HG03135 (cell line): ENCODE measurements around the gene CD1B.
"Not testable (repeated sequence)": the region's sequence is repeated elsewhere in the genome, so short reads cannot be mapped to it uniquely, and the experiment has no call there.

ENCODE experiments used
- ATAC-seq: cut with Tn5 transposase; IDR thresholded peaks from one replicate; pipeline ENCODE4 v1.9.1; 2021; ENCODE audit warnings: mild to moderate bottlenecking, moderate library complexity; ENCODE audit not compliant: unreplicated experiment

Gene CD1B

GRCh38 chr1:158329300-158329699, 2.0 kb downstream of the CD1B start:
- ATAC-seq, result no peak

GRCh38 chr1:158328426-158328825, 2.9 kb downstream of the CD1B start:
- no peak for ATAC-seq

GRCh38 chr1:158327481-158327880, 3.9 kb downstream of the CD1B start:
- no peak for ATAC-seq

- no peak for ATAC-seq
These were observed 6.9 kb downstream of the CD1B start for GRCh38 chr1:158324395-158324794.

GRCh38 chr1:158323866-158324265, 7.5 kb downstream of the CD1B start:
- no peak for ATAC-seq

- ATAC-seq, result no peak
These were observed 20.3 kb downstream of the CD1B start for GRCh38 chr1:158311066-158311465.

GRCh38 chr1:158310623-158311022, 20.7 kb downstream of the CD1B start:
- no peak for ATAC-seq

- no peak for ATAC-seq
These were observed 35.5 kb downstream of the CD1B start for GRCh38 chr1:158295791-158296190.

- ATAC-seq, result no peak
These were observed 40.9 kb downstream of the CD1B start for GRCh38 chr1:158290321-158290844.

GRCh38 chr1:158289811-158290210, 41.5 kb downstream of the CD1B start, which contains the start of gene CD1C:
TSS of gene CD1C (plus strand) at chr1:158289923. CDS start at chr1:158290065, 142 bp downstream.
- no peak for ATAC-seq

GRCh38 chr1:158286941-158287346, 44.4 kb downstream of the CD1B start:
- no peak for ATAC-seq

GRCh38 chr1:158286487-158286886, 44.8 kb downstream of the CD1B start:
- no peak for ATAC-seq

- ATAC-seq, result peak; percentile 67
These were observed 45.5 kb downstream of the CD1B start for GRCh38 chr1:158285756-158286241.

- ATAC-seq, result peak; percentile 62
These were observed 47.4 kb downstream of the CD1B start for GRCh38 chr1:158283965-158284364.

- not testable (repeated sequence) for ATAC-seq
These were observed 48.9 kb downstream of the CD1B start for GRCh38 chr1:158282421-158282820.
